GM12865 (cell line): ENCODE results near the gene NME9.
A peak's percentile ranks its signal among the peaks of the same experiment; 100 is the strongest.
"Not testable (repeated sequence)": the region's sequence is repeated elsewhere in the genome, so short reads cannot be mapped to it uniquely, and the experiment has no call there.

Experiments
- DNase-seq: peaks from one replicate; pipeline ENCODE4 v3.0.0; 2010; ENCODE audit warnings: low read depth
- H3K4me3 ChIP-seq: 2 replicates; pipeline ENCODE4 v1.5.1; 2011; ENCODE audit warnings: mild to moderate bottlenecking, low read depth, low read length, control low read depth
- TF ChIP-seq, protein P1 (sequence below): IDR thresholded peaks from 2 replicates; pipeline ENCODE4 v1.5.1; 2011; ENCODE audit warnings: low read length, control low read depth, low read depth, inconsistent platforms; ENCODE audit not compliant: insufficient read depth; ENCODE audit errors: missing control alignments

NME9 gene, protein sequence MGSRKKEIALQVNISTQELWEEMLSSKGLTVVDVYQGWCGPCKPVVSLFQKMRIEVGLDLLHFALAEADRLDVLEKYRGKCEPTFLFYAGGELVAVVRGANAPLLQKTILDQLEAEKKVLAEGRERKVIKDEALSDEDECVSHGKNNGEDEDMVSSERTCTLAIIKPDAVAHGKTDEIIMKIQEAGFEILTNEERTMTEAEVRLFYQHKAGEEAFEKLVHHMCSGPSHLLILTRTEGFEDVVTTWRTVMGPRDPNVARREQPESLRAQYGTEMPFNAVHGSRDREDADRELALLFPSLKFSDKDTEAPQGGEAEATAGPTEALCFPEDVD

GRCh38 chr3:138329127-138329983, at the start of gene NME9:
Gene NME9, minus strand, starts transcription at chr3:138329851. Its CDS starts 516 bp downstream, at chr3:138329335.
- DNase-seq, result peak; percentile 73
- TF ChIP-seq, protein P1, sequence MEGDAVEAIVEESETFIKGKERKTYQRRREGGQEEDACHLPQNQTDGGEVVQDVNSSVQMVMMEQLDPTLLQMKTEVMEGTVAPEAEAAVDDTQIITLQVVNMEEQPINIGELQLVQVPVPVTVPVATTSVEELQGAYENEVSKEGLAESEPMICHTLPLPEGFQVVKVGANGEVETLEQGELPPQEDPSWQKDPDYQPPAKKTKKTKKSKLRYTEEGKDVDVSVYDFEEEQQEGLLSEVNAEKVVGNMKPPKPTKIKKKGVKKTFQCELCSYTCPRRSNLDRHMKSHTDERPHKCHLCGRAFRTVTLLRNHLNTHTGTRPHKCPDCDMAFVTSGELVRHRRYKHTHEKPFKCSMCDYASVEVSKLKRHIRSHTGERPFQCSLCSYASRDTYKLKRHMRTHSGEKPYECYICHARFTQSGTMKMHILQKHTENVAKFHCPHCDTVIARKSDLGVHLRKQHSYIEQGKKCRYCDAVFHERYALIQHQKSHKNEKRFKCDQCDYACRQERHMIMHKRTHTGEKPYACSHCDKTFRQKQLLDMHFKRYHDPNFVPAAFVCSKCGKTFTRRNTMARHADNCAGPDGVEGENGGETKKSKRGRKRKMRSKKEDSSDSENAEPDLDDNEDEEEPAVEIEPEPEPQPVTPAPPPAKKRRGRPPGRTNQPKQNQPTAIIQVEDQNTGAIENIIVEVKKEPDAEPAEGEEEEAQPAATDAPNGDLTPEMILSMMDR, result peak; percentile 63
- H3K4me3 ChIP-seq, result peak within 1 kb of the TSS; percentile 59

- DNase-seq, result no peak
- TF ChIP-seq, protein P1, result no peak
- no peak overlapping the region for H3K4me3 ChIP-seq
These were observed 49.3 kb upstream of the NME9 start for GRCh38 chr3:138378990-138379389.

DNA sequence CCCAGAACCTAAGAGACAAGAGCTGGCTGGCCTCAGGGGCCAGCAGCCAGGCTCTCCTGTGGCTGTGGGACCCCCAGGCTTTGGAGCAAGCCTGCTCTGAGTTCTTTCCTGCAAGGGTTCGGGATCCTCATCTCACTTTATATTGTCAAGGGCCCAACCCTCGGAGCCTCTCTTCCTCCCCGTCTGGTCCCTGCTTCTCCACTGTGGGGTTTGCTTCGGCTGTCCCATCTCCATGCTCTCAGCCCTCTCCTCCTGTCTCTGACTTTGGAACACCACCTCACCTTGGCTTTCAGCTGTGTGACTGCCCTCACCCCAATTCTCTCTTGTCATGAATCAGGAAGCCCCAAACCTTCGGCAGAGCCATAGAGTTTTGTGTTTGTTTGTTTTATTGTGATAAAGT, 48.7 kb upstream of the NME9 start:
- no peak overlapping the region for H3K4me3 ChIP-seq
- DNase-seq, result no peak
- TF ChIP-seq, protein P1, result no peak

- no peak overlapping the region for H3K4me3 ChIP-seq
- DNase-seq, result no peak
- TF ChIP-seq, protein P1, result no peak
These were observed 48.2 kb upstream of the NME9 start for GRCh38 chr3:138377804-138378203.

DNA sequence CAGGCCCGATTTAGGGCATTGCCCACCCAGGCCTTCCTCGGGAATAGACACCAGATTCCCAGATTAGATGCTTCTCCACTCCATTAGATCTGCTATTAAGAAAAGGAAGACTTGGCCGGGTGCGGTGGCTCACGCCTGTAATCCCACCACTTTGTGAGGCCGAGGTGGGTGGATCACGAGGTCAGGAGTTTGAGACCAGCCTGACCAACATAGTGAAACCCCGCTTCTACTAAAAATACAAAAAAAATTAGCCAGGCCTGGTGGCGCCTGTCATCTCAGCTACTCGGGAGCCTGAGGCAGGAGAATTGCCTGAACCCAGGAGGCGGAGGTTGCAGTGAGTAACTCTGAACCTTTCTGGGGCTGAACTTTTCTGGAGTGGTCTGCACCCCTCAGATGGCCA, 47.6 kb upstream of the NME9 start:
- not testable (repeated sequence) for DNase-seq, H3K4me3 ChIP-seq

DNA sequence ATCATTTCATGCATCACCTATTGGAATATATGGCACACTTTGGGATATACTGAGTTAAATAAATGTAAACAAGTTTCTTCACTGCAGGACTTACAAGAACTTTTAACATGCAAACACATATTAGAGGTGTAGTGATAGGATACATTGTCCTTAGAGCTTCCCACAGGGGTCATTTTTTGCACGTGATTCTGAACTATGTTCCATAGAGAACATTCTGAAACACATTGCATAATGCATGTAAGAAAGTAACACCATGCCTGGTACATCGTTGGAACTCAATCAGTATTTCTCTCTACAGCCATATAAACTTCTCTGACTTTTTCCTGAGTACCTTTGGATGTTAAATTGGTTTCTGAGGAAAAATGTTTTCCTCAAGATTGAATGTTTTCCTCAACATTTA, 47.0 kb upstream of the NME9 start:
- DNase-seq, result no peak
- TF ChIP-seq, protein P1, result no peak
- no peak overlapping the region for H3K4me3 ChIP-seq

DNA sequence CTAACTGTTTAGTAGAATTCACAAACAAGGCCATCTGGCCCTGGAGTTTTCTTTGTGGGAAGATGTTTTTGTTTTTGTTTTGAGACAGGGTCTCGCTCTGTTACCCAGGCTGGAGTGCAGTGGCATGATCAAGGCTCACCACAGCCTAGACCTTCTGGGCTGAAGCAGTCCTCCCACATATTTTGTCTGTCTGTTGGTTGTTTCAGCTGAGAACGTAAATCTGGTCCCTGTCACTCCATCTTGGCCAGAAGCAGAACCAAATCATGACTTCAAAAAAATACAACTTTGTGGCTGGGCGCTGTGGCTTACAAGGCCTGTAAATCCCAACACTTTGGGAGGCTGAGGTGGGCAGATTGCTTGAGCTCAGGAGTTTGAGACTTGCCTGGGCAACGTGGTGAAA, 45.8 kb upstream of the NME9 start:
- H3K4me3 ChIP-seq, result no peak overlapping the region
- TF ChIP-seq, protein P1, result no peak
- no peak for DNase-seq
